Thymus (tissue), 11 donors: ENCODE measurements around the gene KIF13A. TPM values are rescaled to one million over a fixed set of nuclear protein-coding genes. Genes with fewer than 3 reads are reported as not detected.
A peak's percentile ranks its signal among the peaks of the same experiment; 100 is the strongest.
"Not testable (repeated sequence)": the region's sequence is repeated elsewhere in the genome, so short reads cannot be mapped to it uniquely, and the experiment has no call there.

Source experiments
- DNase-seq, 9 donors: peaks; one replicate each; pipeline ENCODE4 v3.0.0-alpha.2; 2013; ENCODE audit warnings: low spot score in 9 of 9, low read depth in 6 of 9, missing footprints in 1 of 9
- H3K27ac ChIP-seq, 2 donors: one replicate each; pipeline ENCODE4 v1.5.1; 2013; ENCODE audit warnings: control low read depth in 1 of 2, low read depth in 1 of 2, low read length in 1 of 2, mild to moderate bottlenecking in 1 of 2, moderate library complexity in 1 of 2
- H3K27me3 ChIP-seq, 2 donors: one replicate each; pipeline ENCODE4 v1.5.1; 2013; ENCODE audit warnings: low read length in 1 of 2; ENCODE audit not compliant: control insufficient read depth in 2 of 2, insufficient read depth in 1 of 2
- H3K36me3 ChIP-seq, 2 donors: one replicate each; pipeline ENCODE4 v1.5.1; 2013; ENCODE audit warnings: low read length in 1 of 2, mild to moderate bottlenecking in 1 of 2, moderate library complexity in 1 of 2; ENCODE audit not compliant: control insufficient read depth in 2 of 2, insufficient read depth in 2 of 2
- H3K4me1 ChIP-seq, 2 donors: one replicate each; pipeline ENCODE4 v1.5.1; 2013; ENCODE audit warnings: low read length in 2 of 2; ENCODE audit not compliant: control insufficient read depth in 2 of 2, insufficient read depth in 2 of 2
- H3K4me3 ChIP-seq, 2 donors: one replicate each; pipeline ENCODE4 v1.5.1; 2013; ENCODE audit warnings: low read length in 2 of 2, control low read depth in 1 of 2, mild to moderate bottlenecking in 1 of 2
- H3K9me3 ChIP-seq, 2 donors: one replicate each; pipeline ENCODE4 v1.5.1; 2013; ENCODE audit warnings: low read length in 1 of 2, mild to moderate bottlenecking in 1 of 2; ENCODE audit not compliant: control insufficient read depth in 2 of 2, insufficient read depth in 1 of 2
- WGBS: extraction: QIAGEN DNeasy Blood & Tissue Kit; methylation state at CpG from one replicate; pipeline ENCODE4 v1.1.7; 2013; 5-methylcytosine and 5-hydroxymethylcytosine counted together
- polyA plus RNA-seq: library from polyadenylated mRNA; stranded (reverse); fragments of 200-250 nt; gene quantifications from one replicate; pipeline ENCODE4 v1.2.3, GENCODE V29; 2013
- total RNA-seq: library from RNA; stranded (reverse); fragments of 120-200 nt; gene quantifications from one replicate; pipeline ENCODE4 v1.2.4, GENCODE V29; 2013
- donor health status: healthy.

KIF13A gene
- total and polyA plus RNA-seq, 2 donors, result 8.5 to 13.7 TPM

GRCh38 chr6:17948725-17949124 lies 38.7 kb downstream of the KIF13A start:
- Histone ChIP-seq H3K9me3 (no peaks in the 10 kb centered on the region), H3K4me1 (peaks cover 0 to 2% of the 10 kb centered on the region in 2 donors), H3K27ac (no peak overlapping the region), H3K36me3 (no peaks in the 10 kb centered on the region), H3K4me3 (no peak overlapping the region), H3K27me3 (no peaks in the 10 kb centered on the region)
- DNase-seq, result no peak
- WGBS, result 83% methylated on average over 7 of the region's 7 CpGs

- H3K27me3 ChIP-seq, H3K9me3 ChIP-seq, H3K4me3 ChIP-seq, H3K36me3 ChIP-seq, H3K4me1 ChIP-seq, H3K27ac ChIP-seq, DNase-seq: not testable (repeated sequence)
- WGBS, result 98% methylated on average over 7 of the region's 7 CpGs
These were observed 39.9 kb downstream of the KIF13A start for GRCh38 chr6:17947574-17947973.

GRCh38 chr6:17945575-17945974 lies 41.9 kb downstream of the KIF13A start:
- peaks cover 0 to 2% of the 10 kb centered on the region in 2 donors for H3K4me1 ChIP-seq
- H3K27ac ChIP-seq, result no peak overlapping the region
- WGBS, result 100% methylated on average over 2 of the region's 2 CpGs
- DNase-seq, result no peak
- H3K4me3 ChIP-seq, result no peak overlapping the region
- no peaks in the 10 kb centered on the region for H3K9me3 ChIP-seq
- H3K27me3 ChIP-seq, result no peaks in the 10 kb centered on the region
- H3K36me3 ChIP-seq, result no peaks in the 10 kb centered on the region

GRCh38 chr6:17945111-17945510 lies 42.3 kb downstream of the KIF13A start:
- no peak overlapping the region for H3K4me3 ChIP-seq
- H3K27me3 ChIP-seq, result no peaks in the 10 kb centered on the region
- DNase-seq, result no peak

GRCh38 chr6:17941318-17941717 lies 46.1 kb downstream of the KIF13A start:
- WGBS, result 82% methylated on average over 4 of the region's 4 CpGs
- no peak overlapping the region for H3K27ac ChIP-seq
- peaks cover 0 to under 1% of the 10 kb centered on the region in 2 donors for H3K4me1 ChIP-seq
- no peak for DNase-seq
- no peak overlapping the region for H3K4me3 ChIP-seq
- H3K27me3 ChIP-seq, result no peaks in the 10 kb centered on the region
- H3K9me3 ChIP-seq, result no peaks in the 10 kb centered on the region
- H3K36me3 ChIP-seq, result no peaks in the 10 kb centered on the region

More at GRCh38 chr6:17945111-17945510, 42.3 kb downstream of the KIF13A start:
- H3K9me3 ChIP-seq, result no peaks in the 10 kb centered on the region
- H3K4me1 ChIP-seq, result peaks cover 0 to 2% of the 10 kb centered on the region in 2 donors
- WGBS, result 94% methylated on average over 2 of the region's 2 CpGs
- no peak overlapping the region for H3K27ac ChIP-seq
- H3K36me3 ChIP-seq, result no peaks in the 10 kb centered on the region

- Histone ChIP-seq H3K4me3 (no peak overlapping the region), H3K9me3 (no peaks in the 10 kb centered on the region), H3K27ac (no peak overlapping the region), H3K4me1 (peaks cover 0 to 8% of the 10 kb centered on the region in 2 donors), H3K36me3 (no peaks in the 10 kb centered on the region), H3K27me3 (no peaks in the 10 kb centered on the region)
- no peak for DNase-seq
- WGBS, result 95% methylated on average over 6 of the region's 6 CpGs
These were observed 47.2 kb downstream of the KIF13A start for GRCh38 chr6:17940151-17940792.

- DNase-seq, result no peak
- no peak overlapping the region for H3K27ac ChIP-seq
- no peak overlapping the region for H3K4me3 ChIP-seq
- H3K9me3 ChIP-seq, result no peaks in the 10 kb centered on the region
- H3K36me3 ChIP-seq, result no peaks in the 10 kb centered on the region
- H3K27me3 ChIP-seq, result no peaks in the 10 kb centered on the region
- H3K4me1 ChIP-seq, result peaks cover 0 to 10% of the 10 kb centered on the region in 2 donors
- over 99% methylated on average over 2 of the region's 2 CpGs for WGBS
These were observed 48.5 kb downstream of the KIF13A start for GRCh38 chr6:17938901-17939300.

GRCh38 chr6:17935188-17936149 lies 52.0 kb downstream of the KIF13A start:
- Histone ChIP-seq H3K27ac (no peak overlapping the region), H3K27me3 (no peaks in the 10 kb centered on the region), H3K36me3 (no peaks in the 10 kb centered on the region), H3K9me3 (no peaks in the 10 kb centered on the region), H3K4me1 (peaks cover 0 to 10% of the 10 kb centered on the region in 2 donors), H3K4me3 (no peak overlapping the region)
- DNase-seq, result peak in 1 of 9 donors; percentile 43
- WGBS, result 23% methylated on average over 5 of the region's 5 CpGs

GRCh38 chr6:17933716-17934115 lies 53.7 kb downstream of the KIF13A start:
- peaks cover 0 to 10% of the 10 kb centered on the region in 2 donors for H3K4me1 ChIP-seq
- no peak for DNase-seq
- no peaks in the 10 kb centered on the region for H3K27me3 ChIP-seq
- H3K9me3 ChIP-seq, result no peaks in the 10 kb centered on the region
- H3K4me3 ChIP-seq, result no peak overlapping the region
- WGBS, result 96% methylated on average over 4 of the region's 4 CpGs
- H3K27ac ChIP-seq, result no peak overlapping the region
- no peaks in the 10 kb centered on the region for H3K36me3 ChIP-seq
